GM18907 (cell line): ENCODE results near the gene CLEC4C.
"Not testable (repeated sequence)": the region's sequence is repeated elsewhere in the genome, so short reads cannot be mapped to it uniquely, and the experiment has no call there.

Experiments
- ATAC-seq: cut with Tn5 transposase; IDR thresholded peaks from one replicate; pipeline ENCODE4 v1.9.1; 2021; ENCODE audit warnings: mild to moderate bottlenecking, moderate library complexity; ENCODE audit not compliant: unreplicated experiment

The CLEC4C gene

GRCh38 chr12:7747246-7747645 is at the start of gene CLEC4C:
Gene CLEC4C, minus strand, starts transcription at chr12:7747375. Its CDS starts 27 bp downstream, at chr12:7747348.
- no peak for ATAC-seq

- no peak for ATAC-seq
Measured at GRCh38 chr12:7793211-7793610, 46.0 kb upstream of the CLEC4C start.

GRCh38 chr12:7788884-7789528 is 41.8 kb upstream of the CLEC4C start, which contains the start of gene NANOG:
Gene NANOG, plus strand, starts transcription at chr12:7789402. Its CDS starts 213 bp downstream, at chr12:7789615.
- not testable (repeated sequence) for ATAC-seq

GRCh38 chr12:7788294-7788660 is 41.1 kb upstream of the CLEC4C start:
- no peak for ATAC-seq

GRCh38 chr12:7787574-7788293 is 40.6 kb upstream of the CLEC4C start:
- ATAC-seq = no peak

- ATAC-seq = no peak
Measured at GRCh38 chr12:7784701-7785100, 37.5 kb upstream of the CLEC4C start.

- ATAC-seq = not testable (repeated sequence)
Measured at GRCh38 chr12:7783433-7783832, 36.3 kb upstream of the CLEC4C start.

- ATAC-seq = no peak
Measured at GRCh38 chr12:7782055-7782454, 34.9 kb upstream of the CLEC4C start.

- ATAC-seq = no peak
Measured at GRCh38 chr12:7781274-7781673, 34.1 kb upstream of the CLEC4C start.

GRCh38 chr12:7769999-7770398 is 22.8 kb upstream of the CLEC4C start:
- ATAC-seq = no peak

GRCh38 chr12:7758766-7759140 is 11.6 kb upstream of the CLEC4C start:
- ATAC-seq = no peak

GRCh38 chr12:7756993-7757392 is 9.8 kb upstream of the CLEC4C start:
- ATAC-seq = no peak

- ATAC-seq = not testable (repeated sequence)
Measured at GRCh38 chr12:7755668-7756067, 8.5 kb upstream of the CLEC4C start.

GRCh38 chr12:7751941-7752922 is 5.1 kb upstream of the CLEC4C start:
- not testable (repeated sequence) for ATAC-seq

- ATAC-seq = no peak
Measured at GRCh38 chr12:7751394-7751793, 4.2 kb upstream of the CLEC4C start.

GRCh38 chr12:7750350-7750749 is 3.2 kb upstream of the CLEC4C start:
- ATAC-seq = no peak

GRCh38 chr12:7749442-7749841 is 2.3 kb upstream of the CLEC4C start:
- no peak for ATAC-seq

- ATAC-seq = no peak
Measured at GRCh38 chr12:7748852-7749251, 1.7 kb upstream of the CLEC4C start.

GRCh38 chr12:7732993-7733392 is 14.2 kb downstream of the CLEC4C start:
- ATAC-seq = no peak

GRCh38 chr12:7731486-7731885 is 15.7 kb downstream of the CLEC4C start:
- no peak for ATAC-seq

GRCh38 chr12:7730984-7731383 is 16.2 kb downstream of the CLEC4C start:
- ATAC-seq = not testable (repeated sequence)
